ENCODE data around the gene TMEM8B.

DNA sequence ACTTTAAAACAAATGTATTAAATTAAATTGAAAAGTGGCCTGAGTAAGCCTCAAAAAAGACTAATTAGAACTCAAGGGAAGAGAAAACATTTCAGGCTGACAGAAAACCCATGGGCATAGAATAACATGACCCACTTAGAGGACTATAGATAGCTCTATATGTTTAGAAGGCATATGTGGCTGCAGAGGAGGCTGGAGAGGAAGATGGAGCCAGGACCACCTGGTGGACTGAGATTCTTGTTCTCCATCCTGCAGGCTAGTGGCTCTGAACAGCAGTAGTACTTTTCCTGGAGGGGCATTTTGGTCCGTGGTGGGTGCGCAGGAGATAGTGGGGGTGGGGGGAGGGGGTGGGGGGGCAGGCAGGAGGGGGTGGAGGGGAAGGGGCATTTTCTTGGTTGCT, 48.0 kb upstream of the TMEM8B start:
- TF ChIP-seq, protein P1, sequence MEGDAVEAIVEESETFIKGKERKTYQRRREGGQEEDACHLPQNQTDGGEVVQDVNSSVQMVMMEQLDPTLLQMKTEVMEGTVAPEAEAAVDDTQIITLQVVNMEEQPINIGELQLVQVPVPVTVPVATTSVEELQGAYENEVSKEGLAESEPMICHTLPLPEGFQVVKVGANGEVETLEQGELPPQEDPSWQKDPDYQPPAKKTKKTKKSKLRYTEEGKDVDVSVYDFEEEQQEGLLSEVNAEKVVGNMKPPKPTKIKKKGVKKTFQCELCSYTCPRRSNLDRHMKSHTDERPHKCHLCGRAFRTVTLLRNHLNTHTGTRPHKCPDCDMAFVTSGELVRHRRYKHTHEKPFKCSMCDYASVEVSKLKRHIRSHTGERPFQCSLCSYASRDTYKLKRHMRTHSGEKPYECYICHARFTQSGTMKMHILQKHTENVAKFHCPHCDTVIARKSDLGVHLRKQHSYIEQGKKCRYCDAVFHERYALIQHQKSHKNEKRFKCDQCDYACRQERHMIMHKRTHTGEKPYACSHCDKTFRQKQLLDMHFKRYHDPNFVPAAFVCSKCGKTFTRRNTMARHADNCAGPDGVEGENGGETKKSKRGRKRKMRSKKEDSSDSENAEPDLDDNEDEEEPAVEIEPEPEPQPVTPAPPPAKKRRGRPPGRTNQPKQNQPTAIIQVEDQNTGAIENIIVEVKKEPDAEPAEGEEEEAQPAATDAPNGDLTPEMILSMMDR (IDR thresholded peaks at IDR 0.05), result no peak
- TF ChIP-seq POLR2AphosphoS5 (IDR thresholded peaks at IDR 0.05) (no peak), POLR2A (IDR thresholded peaks at IDR 0.05) (no peak), EP300 (IDR thresholded peaks at IDR 0.05; ENCODE audit: low read depth) (no peak)

All from transverse colon (tissue), 4 donors.